Adipocyte (in vitro differentiated cells): ENCODE data around the gene MT1H.
"Not testable (repeated sequence)": the region's sequence is repeated elsewhere in the genome, so short reads cannot be mapped to it uniquely, and the experiment has no call there.

ENCODE experiments used
- DNase-seq: peaks from one replicate; pipeline ENCODE4 v3.0.0-alpha.2; 2015; ENCODE audit warnings: low read depth
- H3K27me3 ChIP-seq: replicated peaks from 2 replicates; pipeline ENCODE4 v1.7.0; 2013; ENCODE audit warnings: mild to moderate bottlenecking, low read length, moderate library complexity; ENCODE audit not compliant: control insufficient read depth, insufficient read depth
- H3K36me3 ChIP-seq: 2 replicates; pipeline ENCODE4 v1.7.0; 2013; ENCODE audit warnings: low read length, mild to moderate bottlenecking, moderate library complexity; ENCODE audit not compliant: control insufficient read depth, insufficient read depth, severe bottlenecking
- H3K4me1 ChIP-seq: 2 replicates; pipeline ENCODE4 v1.7.0; 2013; ENCODE audit warnings: mild to moderate bottlenecking, low read length, moderate library complexity; ENCODE audit not compliant: control insufficient read depth, insufficient read depth
- H3K4me3 ChIP-seq: 2 replicates; pipeline ENCODE4 v1.7.0; 2013; ENCODE audit warnings: mild to moderate bottlenecking, low read length, moderate library complexity
- H3K9ac ChIP-seq: 2 replicates; pipeline ENCODE4 v1.7.0; 2013; ENCODE audit warnings: mild to moderate bottlenecking, low read length, moderate library complexity
- H3K9me3 ChIP-seq: 2 replicates; pipeline ENCODE4 v1.7.0; 2013; ENCODE audit warnings: mild to moderate bottlenecking, low read length, moderate library complexity; ENCODE audit not compliant: control insufficient read depth

Gene MT1H

DNA sequence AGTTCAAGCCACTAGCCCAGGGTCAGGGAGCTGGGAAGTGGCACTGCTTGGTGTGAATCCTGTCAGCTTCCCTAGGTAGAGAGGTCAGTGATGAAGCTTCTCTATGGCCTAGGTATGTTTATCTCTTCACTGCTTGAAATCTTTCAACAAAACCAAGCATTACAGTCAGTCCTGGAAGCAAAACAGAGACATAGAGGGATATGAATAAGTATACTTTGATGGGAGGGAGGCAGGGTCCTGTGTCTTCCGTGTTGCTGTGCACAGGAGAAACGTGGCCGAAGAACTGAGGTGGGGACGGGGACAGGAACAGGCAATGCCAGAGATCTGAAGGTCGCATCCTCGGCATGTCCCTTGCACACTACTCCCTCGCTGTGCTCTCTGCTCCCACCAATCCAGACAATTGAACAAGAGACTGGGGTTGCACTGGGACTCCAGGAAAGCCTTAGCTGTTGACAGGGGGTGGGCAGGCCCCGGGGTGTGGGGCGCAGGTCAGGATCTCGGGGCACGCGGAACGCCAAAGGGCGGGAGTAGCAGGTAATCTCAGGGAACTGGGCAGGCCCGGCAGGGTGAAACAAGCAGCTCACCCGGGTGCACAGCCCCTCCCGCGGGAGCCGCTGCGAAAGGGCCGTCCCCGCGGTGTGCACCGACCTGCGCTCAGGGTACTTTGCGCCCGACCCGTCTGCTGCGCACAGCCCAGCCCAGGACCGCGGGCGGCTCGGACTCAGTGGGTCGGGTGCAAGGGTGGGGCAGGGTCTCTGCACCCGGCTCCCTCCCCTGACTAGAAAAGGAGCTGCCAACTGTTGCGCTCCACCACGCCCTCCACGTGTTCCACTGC is at the start of gene MT1H:
TSS of gene MT1H (plus strand) at position 810 of the 835 bp plus-strand sequence. CDS start 71 bp downstream, outside the sequence.
- Histone ChIP-seq H3K9ac (no peak within 1 kb of the TSS), H3K36me3 (no peaks in the 10 kb centered on the region), H3K4me1 (peaks cover 7% of the 10 kb centered on the region), H3K4me3 (no peak within 1 kb of the TSS), H3K9me3 (no peaks in the 10 kb centered on the region), H3K27me3 (peaks cover 35% of the 10 kb centered on the region)
- no peak for DNase-seq

DNA sequence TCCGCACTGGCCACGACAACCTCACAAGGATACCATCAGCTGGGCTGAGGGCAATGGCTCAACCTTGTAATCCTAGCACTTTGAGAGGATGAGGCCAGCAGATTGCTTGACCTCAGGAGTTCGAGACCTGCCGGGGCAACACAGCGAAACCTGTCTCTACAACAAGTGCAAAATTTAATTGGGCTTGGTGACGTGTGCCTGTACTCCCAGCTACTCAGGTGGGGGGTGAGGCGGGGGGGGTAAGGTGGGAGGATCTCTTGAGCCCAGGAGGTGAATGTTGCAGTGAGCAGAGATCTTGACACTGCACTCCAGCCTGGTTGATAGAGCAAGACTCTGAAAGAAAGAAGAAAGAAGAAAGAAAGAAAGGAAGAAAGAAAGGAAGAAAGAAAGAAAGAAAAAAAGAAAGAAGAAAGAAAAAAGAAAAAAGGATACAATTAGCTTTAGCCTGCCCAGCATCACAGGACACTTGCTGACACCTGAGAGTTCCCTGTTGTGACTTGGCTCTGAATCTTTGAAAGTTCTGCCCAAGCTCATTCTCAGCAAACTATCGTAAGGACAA is 49.2 kb upstream of the MT1H start:
- Histone ChIP-seq H3K4me1 (peaks cover 16% of the 10 kb centered on the region), H3K36me3 (no peaks in the 10 kb centered on the region), H3K9ac (no peak overlapping the region), H3K27me3 (no peaks in the 10 kb centered on the region), H3K4me3 (no peak overlapping the region), H3K9me3 (no peaks in the 10 kb centered on the region)
- no peak for DNase-seq

DNA sequence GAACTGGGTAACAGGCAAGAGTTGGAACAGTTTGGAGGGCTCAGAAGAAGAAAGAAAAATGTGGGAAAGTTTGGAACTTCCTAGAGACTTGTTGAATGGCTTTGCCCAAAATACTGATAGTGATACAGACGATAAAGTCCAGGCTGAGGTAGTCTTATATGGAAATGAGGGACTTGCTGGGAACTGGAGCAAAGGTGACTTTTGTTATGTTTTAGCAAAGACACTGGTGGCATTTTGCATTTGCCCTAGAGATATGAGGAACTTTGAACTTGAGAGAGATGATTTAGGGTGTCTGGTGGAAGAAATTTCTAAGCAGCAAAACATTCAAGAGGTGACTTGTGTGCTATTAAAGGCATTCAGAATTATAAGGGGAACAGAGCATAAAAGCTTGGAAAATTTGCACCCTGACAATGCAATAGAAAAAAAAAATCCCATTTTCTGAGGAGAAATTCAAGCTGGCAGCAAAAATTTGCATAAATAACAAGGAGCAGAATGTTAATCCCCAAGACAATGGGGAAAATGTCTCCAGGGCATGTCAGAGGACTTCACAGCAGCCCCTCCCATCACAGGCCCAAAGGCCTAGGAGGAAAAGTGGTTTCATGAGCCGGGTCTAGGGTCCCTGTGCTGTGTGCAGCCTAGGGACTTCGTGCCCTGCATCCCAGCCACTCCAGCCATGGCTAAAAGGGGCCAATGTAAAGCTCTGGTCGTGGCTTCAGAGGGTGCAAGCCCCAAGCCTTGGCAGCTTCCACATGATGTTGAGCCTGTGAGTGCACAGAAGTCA is 47.8 kb upstream of the MT1H start:
- not testable (repeated sequence) for H3K27me3 ChIP-seq, H3K9me3 ChIP-seq, H3K4me3 ChIP-seq, H3K36me3 ChIP-seq, H3K9ac ChIP-seq, DNase-seq
- H3K4me1 ChIP-seq, result peaks cover 28% of the 10 kb centered on the region

DNA sequence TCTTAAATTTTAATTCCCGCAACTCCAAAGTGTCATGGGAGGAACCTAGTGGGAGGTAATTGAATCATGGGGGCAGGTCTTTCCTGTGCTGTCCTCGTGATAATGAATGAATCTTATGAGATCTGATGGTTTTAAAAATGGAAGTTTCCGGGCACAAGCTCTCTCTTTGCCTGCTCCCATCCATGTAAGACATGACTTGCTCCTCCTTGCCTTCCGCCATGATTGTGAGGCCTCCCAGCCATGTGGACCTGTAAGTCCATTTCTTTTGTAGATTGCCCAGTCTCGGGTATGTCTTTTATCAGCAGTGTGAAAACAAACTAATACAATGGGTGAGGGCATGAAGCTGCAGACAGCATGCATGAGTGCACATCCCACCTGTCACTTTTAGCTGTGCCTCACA is 46.4 kb upstream of the MT1H start:
- not testable (repeated sequence) for H3K4me3 ChIP-seq, DNase-seq, H3K9me3 ChIP-seq, H3K36me3 ChIP-seq, H3K9ac ChIP-seq, H3K27me3 ChIP-seq
- H3K4me1 ChIP-seq, result peaks cover 22% of the 10 kb centered on the region

DNA sequence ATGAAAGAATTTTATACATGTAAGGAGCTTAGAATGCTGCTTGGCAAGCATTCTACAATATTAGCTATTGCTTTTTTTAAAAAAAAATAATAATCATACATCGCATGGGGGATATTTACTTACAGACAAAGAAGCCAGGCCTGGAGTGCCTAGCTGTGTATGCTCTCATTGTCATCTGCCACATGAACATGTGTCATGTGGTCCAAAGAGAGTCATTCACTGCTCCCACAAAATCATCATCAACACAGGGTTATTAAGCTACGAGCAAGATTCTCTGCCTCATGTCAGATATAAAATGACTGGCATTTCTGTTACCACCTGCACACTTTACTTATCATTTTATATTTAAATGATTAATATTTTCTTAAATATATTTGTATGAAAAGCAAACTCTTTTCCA is 46.0 kb upstream of the MT1H start:
- H3K9ac ChIP-seq, result no peak overlapping the region
- H3K27me3 ChIP-seq, result no peaks in the 10 kb centered on the region
- H3K9me3 ChIP-seq, result no peaks in the 10 kb centered on the region
- no peak overlapping the region for H3K4me3 ChIP-seq
- no peak for DNase-seq
- no peaks in the 10 kb centered on the region for H3K36me3 ChIP-seq
- peaks cover 22% of the 10 kb centered on the region for H3K4me1 ChIP-seq

DNA sequence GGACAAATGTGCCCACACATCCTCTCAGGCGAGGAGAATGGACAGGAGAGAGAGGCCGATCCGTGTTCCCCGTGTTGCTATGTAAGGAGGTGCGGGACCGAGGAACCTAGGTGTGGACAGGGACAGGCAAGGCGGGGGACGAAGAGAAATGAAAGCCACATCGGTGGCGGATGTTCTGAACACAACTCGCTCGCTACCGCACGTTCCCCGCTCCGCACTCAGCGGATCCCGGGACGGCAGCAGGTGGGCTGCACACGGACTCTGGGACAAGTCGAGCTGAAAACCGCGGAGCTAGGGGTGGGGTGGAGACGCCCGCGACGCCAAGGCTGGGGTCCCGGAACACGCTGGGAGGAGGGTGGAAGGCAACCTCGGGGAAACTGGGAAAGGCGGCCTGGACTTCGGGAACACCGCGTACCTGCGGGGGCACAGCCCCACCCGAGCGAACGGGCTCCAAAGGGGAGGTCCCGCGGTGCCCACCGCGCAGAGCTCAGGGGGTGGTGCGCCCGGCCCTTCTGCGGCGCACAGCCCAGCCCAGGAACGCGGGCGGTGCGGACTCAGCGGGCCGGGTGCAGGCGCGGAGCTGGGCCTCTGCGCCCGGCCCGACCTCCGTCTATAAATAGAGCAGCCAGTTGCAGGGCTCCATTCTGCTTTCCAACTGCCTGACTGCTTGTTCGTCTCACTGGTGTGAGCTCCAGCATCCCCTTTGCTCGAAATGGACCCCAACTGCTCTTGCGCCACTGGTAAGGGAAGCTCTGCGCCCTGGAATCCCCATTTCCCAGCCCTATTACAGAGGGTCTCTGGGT is 44.3 kb upstream of the MT1H start, which contains the start of gene MT1E:
TSS of gene MT1E (plus strand) at position 642 of the 803 bp plus-strand sequence. CDS start at position 713, 71 bp downstream.
- Histone ChIP-seq H3K9ac (peak within 1 kb of the TSS; percentile 98), H3K9me3 (no peaks in the 10 kb centered on the region), H3K27me3 (no peaks in the 10 kb centered on the region), H3K4me3 (peak within 1 kb of the TSS; percentile 92), H3K36me3 (no peaks in the 10 kb centered on the region), H3K4me1 (peaks cover 22% of the 10 kb centered on the region)
- DNase-seq, result peak; percentile 76

DNA sequence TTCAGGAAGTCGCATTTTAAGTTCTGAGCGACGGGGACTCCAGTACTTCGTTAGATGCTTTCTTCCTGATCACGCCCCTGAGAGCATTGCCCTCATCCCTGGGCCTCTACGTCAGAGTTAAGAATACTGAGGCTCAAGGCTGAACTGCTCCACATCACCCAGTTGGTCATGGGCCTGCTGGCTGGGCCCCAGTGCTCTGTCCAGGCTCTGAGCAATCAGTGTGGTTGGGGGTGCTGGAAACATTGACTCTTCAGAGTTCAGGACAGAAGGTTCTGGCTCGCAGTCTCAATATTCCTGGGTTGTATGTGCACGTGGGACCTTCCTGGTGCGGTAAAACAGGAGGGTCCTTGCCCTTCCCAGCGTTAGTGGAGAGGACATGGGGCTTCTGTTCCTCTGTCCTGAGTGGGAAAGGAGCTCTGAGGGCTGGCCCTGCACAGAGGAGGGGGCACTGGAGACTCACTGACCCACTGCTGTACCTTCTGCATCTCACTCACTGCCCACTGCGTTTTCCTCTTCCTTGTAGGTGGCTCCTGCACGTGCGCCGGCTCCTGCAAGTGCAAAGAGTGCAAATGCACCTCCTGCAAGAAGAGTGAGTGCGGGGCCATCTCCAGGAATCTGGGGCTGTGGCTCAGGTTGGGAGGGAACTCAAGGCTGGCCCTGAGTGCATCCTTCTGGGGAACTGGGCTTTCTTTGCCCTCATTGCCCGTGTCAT is 43.5 kb upstream of the MT1H start:
- Histone ChIP-seq H3K4me1 (peaks cover 22% of the 10 kb centered on the region), H3K27me3 (no peaks in the 10 kb centered on the region), H3K9me3 (no peaks in the 10 kb centered on the region), H3K9ac (peak overlapping the region; percentile 98), H3K4me3 (peak overlapping the region; percentile 92), H3K36me3 (no peaks in the 10 kb centered on the region)
- DNase-seq, result peak; percentile 49

DNA sequence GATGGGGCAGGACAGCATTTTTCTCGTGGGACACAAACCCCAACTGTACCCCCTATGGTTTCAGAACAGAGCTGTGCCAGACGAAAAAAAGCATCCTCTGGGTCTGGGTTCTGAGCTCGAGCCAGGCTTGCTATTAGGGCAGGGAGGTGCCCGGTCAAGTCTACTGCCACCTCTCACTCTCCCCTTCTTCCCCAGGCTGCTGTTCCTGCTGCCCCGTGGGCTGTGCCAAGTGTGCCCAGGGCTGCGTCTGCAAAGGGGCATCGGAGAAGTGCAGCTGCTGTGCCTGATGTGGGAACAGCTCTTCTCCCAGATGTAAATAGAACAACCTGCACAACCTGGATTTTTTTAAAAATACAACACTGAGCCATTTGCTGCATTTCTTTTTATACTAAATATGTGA is 42.9 kb upstream of the MT1H start:
- no peaks in the 10 kb centered on the region for H3K27me3 ChIP-seq
- peak overlapping the region; percentile 92 for H3K4me3 ChIP-seq
- H3K9me3 ChIP-seq, result no peaks in the 10 kb centered on the region
- H3K4me1 ChIP-seq, result peaks cover 22% of the 10 kb centered on the region
- no peaks in the 10 kb centered on the region for H3K36me3 ChIP-seq
- peak overlapping the region; percentile 98 for H3K9ac ChIP-seq
- no peak for DNase-seq

DNA sequence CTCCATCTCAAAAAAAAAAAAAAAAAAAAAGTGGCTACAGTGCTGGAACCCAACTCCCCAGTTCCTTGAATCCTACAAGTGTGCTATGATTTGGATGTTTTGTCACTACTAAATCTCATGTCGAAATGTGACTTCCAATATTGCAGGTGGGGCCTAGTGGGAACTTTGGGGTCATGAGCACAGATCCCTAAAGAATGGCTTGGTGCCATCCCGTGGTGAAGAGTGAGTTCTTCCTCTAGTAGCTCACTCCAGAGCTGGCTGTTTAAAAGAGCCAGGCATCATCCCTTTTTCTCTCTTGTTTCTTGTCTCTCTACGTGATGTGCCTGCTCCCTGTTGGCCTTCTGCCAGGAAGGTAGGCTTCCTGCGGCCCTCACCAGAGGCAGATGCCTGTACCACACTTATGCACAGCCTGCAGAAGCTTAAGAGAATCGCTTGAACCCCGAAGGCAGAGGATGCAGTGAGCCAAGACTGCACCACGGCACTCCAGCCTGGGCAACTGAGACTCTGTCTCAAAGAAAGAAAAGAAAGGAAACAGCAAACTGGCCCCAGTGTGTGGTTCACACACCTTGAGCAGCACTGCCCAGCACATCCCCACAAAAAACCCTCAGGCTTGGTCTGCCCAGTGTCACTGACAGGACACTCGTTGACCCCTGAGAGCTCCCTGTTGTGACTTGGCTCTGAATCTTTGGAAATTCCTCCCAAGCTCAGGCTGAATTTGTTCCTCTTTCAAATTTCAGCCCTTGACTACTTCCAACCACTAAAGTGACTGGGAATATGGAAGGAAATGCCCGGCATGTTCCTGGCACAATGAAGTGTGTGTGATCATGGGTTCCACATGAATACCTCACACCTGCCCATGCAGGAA is 40.9 kb upstream of the MT1H start:
- DNase-seq, result no peak
- Histone ChIP-seq H3K4me3 (no peak overlapping the region), H3K36me3 (no peaks in the 10 kb centered on the region), H3K4me1 (peaks cover 29% of the 10 kb centered on the region), H3K9ac (no peak overlapping the region), H3K27me3 (no peaks in the 10 kb centered on the region), H3K9me3 (no peaks in the 10 kb centered on the region)

DNA sequence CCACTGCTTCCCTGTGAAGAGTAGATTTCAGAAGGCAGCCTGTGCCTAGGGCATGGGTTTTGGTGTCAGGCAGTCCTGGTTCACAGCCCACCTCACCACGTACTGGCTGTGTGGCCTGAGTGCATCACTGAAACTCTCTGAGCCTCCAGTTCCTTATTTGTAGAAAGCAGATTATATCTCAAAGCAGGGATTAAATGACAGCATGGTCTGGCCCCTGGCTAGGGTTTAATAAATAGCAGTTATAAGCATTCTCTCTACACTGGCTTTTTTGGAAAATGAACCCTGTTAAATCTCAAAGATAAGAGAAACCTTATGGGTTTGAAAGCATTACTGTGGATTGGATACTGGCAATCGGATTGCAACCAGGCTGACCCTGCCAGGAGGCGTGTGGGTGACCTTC is 40.1 kb upstream of the MT1H start:
- DNase-seq, result no peak
- Histone ChIP-seq H3K36me3 (no peaks in the 10 kb centered on the region), H3K9me3 (no peaks in the 10 kb centered on the region), H3K4me1 (peaks cover 29% of the 10 kb centered on the region), H3K4me3 (no peak overlapping the region), H3K9ac (no peak overlapping the region), H3K27me3 (no peaks in the 10 kb centered on the region)
